HepG2 (cell line): ENCODE data around the gene SAXO2. TPM values are rescaled to one million over a fixed set of nuclear protein-coding genes. Genes with fewer than 3 reads are reported as not detected.

Experiments
- KLF12 ChIP-seq: sonication (generic); formaldehyde crosslinking; IDR thresholded peaks from 2 replicates; pipeline ENCODE4 v1.4.0; 2020; ENCODE audit warnings: missing genetic modification reagents, borderline replicate concordance
- PHF21A ChIP-seq: sonication (generic); formaldehyde crosslinking; IDR thresholded peaks from 2 replicates; pipeline ENCODE4 v1.5.0; 2020; ENCODE audit warnings: mild to moderate bottlenecking, missing genetic modification reagents
- PTBP1 ChIP-seq: fragments of 200-400 bp; formaldehyde crosslinking; IDR thresholded peaks from 2 replicates; pipeline ENCODE4 v1.6.1; 2018; ENCODE audit warnings: low read length, low read depth; ENCODE audit not compliant: poor library complexity, severe bottlenecking
- U2AF2 ChIP-seq: fragments of 200-400 bp; formaldehyde crosslinking; IDR thresholded peaks from 2 replicates; pipeline ENCODE4 v1.6.1; 2017; ENCODE audit warnings: low read depth, mild to moderate bottlenecking, low read length
- ZZZ3 ChIP-seq: sonication (generic); formaldehyde crosslinking; IDR thresholded peaks from 2 replicates; pipeline ENCODE4 v1.4.0; 2020; ENCODE audit warnings: missing genetic modification reagents, mild to moderate bottlenecking, borderline replicate concordance
- polyA plus RNA-seq, 8 experiments: library from polyadenylated mRNA; depleted of rRNA in 3 of 8; stranded (reverse) in 7 of 8; unstranded in 1 of 8; fragments of >200 nt; fragmentation: Illumina TruSeq in 4 of 8; extraction: Trizol in 4 of 8; gene quantifications; 2 replicates each; pipeline versions ENCODE4 v1.2.1 to v1.2.3, GENCODE V29; 2011 to 2016; ENCODE audit warnings: low read depth in 4 of 8, missing spikeins in 1 of 8, mixed read lengths in 1 of 8; ENCODE audit not compliant: insufficient read depth in 1 of 8
- total RNA-seq, 5 experiments: library from RNA; depleted of rRNA; stranded (reverse); fragments of >200 nt; fragmentation: Illumina TruSeq; extraction: Trizol; gene quantifications; 2 replicates each; pipeline ENCODE4 v1.2.3, GENCODE V29; 2016; ENCODE audit warnings: low read depth in 1 of 5
- TF ChIP-seq, protein P1 (sequence below): sonication (generic); formaldehyde crosslinking; IDR thresholded peaks from 2 replicates; pipeline ENCODE4 v1.5.0; 2020; ENCODE audit warnings: missing genetic modification reagents
- TF ChIP-seq, protein P2 (sequence below): sonication (generic); formaldehyde crosslinking; IDR thresholded peaks from 2 replicates; pipeline ENCODE4 v1.4.0; 2020; ENCODE audit warnings: missing genetic modification reagents
- TF ChIP-seq, protein P3 (sequence below): sonication (generic); formaldehyde crosslinking; IDR thresholded peaks from 2 replicates; pipeline ENCODE4 v1.4.0; 2020; ENCODE audit warnings: mild to moderate bottlenecking, missing genetic modification reagents
- TF ChIP-seq, protein P4 (sequence below): sonication (generic); formaldehyde crosslinking; IDR thresholded peaks from 2 replicates; pipeline ENCODE4 v1.5.0; 2020; ENCODE audit warnings: missing genetic modification reagents
- TF ChIP-seq, protein P5 (sequence below): sonication (generic); formaldehyde crosslinking; IDR thresholded peaks from 2 replicates; pipeline ENCODE4 v1.4.0; 2020; ENCODE audit warnings: missing genetic modification reagents

The SAXO2 gene
- total and polyA plus RNA-seq, 2 of the 13 experiments (the other 11 are each of a cell fraction or from before 2014, with no cell fraction given) = 0.01 to 1.5 TPM

DNA sequence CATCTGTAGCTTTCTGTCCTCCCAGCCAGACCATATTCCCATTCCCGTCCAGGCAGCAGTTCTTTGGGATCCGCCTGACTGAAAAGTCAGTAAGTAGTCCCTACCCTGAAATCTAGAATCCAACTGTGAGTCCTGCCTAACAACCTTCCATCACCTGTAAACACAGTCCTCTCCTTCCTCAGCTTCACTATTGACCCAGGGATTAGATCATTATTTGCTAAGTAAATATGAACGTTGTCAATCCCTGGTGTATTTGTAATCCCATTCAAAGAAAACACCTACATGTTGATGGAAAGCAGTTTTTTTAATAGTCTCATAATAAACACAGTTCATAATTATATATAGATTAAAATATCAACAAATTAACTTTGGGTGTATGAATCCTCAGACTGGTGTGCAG is 732 bp downstream of the SAXO2 start (continued):
- TF ChIP-seq, protein P1, sequence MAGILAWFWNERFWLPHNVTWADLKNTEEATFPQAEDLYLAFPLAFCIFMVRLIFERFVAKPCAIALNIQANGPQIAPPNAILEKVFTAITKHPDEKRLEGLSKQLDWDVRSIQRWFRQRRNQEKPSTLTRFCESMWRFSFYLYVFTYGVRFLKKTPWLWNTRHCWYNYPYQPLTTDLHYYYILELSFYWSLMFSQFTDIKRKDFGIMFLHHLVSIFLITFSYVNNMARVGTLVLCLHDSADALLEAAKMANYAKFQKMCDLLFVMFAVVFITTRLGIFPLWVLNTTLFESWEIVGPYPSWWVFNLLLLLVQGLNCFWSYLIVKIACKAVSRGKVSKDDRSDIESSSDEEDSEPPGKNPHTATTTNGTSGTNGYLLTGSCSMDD (CRISPR knock-in tag) = no peak
- TF ChIP-seq, protein P2, sequence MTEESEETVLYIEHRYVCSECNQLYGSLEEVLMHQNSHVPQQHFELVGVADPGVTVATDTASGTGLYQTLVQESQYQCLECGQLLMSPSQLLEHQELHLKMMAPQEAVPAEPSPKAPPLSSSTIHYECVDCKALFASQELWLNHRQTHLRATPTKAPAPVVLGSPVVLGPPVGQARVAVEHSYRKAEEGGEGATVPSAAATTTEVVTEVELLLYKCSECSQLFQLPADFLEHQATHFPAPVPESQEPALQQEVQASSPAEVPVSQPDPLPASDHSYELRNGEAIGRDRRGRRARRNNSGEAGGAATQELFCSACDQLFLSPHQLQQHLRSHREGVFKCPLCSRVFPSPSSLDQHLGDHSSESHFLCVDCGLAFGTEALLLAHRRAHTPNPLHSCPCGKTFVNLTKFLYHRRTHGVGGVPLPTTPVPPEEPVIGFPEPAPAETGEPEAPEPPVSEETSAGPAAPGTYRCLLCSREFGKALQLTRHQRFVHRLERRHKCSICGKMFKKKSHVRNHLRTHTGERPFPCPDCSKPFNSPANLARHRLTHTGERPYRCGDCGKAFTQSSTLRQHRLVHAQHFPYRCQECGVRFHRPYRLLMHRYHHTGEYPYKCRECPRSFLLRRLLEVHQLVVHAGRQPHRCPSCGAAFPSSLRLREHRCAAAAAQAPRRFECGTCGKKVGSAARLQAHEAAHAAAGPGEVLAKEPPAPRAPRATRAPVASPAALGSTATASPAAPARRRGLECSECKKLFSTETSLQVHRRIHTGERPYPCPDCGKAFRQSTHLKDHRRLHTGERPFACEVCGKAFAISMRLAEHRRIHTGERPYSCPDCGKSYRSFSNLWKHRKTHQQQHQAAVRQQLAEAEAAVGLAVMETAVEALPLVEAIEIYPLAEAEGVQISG (CRISPR knock-in tag) = no peak
- no peak for TF ChIP-seq KLF12
- no peak for TF ChIP-seq U2AF2
- TF ChIP-seq, protein P3, sequence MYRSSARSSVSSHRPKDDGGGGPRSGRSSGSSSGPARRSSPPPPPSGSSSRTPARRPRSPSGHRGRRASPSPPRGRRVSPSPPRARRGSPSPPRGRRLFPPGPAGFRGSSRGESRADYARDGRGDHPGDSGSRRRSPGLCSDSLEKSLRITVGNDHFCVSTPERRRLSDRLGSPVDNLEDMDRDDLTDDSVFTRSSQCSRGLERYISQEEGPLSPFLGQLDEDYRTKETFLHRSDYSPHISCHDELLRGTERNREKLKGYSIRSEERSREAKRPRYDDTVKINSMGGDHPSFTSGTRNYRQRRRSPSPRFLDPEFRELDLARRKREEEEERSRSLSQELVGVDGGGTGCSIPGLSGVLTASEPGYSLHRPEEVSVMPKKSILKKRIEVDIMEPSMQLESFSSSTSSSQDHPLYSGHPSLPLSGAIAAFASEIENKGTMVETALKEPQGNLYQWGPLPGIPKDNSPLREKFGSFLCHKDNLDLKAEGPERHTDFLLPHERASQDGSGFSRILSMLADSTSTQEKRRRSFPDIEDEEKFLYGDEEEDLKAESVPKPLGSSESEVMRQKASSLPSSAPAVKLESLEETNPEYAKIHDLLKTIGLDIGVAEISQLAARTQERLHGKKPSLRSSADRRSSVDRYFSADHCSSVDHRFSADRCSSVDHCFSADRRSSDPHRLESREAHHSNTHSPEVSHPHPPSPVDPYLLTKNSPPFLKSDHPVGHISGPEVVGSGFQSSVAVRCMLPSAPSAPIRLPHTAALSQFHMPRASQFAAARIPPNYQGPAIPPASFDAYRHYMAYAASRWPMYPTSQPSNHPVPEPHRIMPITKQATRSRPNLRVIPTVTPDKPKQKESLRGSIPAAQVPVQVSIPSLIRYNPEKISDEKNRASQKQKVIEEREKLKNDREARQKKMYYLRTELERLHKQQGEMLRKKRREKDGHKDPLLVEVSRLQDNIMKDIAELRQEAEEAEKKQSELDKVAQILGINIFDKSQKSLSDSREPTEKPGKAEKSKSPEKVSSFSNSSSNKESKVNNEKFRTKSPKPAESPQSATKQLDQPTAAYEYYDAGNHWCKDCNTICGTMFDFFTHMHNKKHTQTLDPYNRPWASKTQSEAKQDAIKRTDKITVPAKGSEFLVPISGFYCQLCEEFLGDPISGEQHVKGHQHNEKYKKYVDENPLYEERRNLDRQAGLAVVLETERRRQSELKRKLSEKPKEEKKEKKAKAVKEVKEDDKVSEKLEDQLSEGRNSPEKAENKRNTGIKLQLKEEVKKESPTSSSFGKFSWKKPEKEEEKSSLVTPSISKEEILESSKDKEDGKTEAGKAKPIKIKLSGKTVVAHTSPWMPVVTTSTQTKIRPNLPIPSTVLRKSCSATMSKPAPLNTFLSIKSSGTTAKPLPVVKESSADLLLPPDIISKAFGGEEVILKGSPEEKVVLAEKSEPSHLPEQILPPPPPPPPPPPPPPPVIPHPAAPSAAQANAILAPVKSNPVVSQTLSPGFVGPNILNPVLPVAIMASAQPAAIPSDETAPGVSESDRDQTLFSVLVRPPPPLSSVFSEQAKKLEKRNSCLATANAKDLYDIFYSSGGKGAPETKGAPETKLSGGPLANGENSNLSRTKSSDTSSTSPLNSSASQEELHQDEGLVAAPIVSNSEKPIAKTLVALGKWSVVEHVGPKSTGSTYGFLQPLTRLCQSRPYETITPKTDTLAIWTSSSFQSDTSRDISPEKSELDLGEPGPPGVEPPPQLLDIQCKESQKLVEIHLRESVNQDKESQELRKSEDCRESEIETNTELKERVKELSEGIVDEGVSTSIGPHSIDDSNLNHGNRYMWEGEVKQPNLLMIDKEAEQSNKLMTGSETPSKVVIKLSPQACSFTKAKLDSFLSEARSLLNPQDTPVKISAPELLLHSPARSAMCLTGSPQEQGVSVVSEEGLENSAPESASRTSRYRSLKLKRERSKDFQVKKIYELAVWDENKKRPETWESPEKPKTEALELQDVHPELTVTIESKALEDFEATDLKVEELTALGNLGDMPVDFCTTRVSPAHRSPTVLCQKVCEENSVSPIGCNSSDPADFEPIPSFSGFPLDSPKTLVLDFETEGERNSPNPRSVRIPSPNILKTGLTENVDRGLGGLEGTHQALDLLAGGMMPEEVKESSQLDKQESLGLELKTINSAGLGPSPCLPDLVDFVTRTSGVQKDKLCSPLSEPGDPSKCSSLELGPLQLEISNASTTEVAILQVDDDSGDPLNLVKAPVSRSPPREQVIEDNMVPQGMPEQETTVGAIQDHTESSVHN (CRISPR knock-in tag) = no peak
- TF ChIP-seq, protein P4, sequence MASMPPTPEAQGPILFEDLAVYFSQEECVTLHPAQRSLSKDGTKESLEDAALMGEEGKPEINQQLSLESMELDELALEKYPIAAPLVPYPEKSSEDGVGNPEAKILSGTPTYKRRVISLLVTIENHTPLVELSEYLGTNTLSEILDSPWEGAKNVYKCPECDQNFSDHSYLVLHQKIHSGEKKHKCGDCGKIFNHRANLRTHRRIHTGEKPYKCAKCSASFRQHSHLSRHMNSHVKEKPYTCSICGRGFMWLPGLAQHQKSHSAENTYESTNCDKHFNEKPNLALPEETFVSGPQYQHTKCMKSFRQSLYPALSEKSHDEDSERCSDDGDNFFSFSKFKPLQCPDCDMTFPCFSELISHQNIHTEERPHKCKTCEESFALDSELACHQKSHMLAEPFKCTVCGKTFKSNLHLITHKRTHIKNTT = no peak
- TF ChIP-seq, protein P5, sequence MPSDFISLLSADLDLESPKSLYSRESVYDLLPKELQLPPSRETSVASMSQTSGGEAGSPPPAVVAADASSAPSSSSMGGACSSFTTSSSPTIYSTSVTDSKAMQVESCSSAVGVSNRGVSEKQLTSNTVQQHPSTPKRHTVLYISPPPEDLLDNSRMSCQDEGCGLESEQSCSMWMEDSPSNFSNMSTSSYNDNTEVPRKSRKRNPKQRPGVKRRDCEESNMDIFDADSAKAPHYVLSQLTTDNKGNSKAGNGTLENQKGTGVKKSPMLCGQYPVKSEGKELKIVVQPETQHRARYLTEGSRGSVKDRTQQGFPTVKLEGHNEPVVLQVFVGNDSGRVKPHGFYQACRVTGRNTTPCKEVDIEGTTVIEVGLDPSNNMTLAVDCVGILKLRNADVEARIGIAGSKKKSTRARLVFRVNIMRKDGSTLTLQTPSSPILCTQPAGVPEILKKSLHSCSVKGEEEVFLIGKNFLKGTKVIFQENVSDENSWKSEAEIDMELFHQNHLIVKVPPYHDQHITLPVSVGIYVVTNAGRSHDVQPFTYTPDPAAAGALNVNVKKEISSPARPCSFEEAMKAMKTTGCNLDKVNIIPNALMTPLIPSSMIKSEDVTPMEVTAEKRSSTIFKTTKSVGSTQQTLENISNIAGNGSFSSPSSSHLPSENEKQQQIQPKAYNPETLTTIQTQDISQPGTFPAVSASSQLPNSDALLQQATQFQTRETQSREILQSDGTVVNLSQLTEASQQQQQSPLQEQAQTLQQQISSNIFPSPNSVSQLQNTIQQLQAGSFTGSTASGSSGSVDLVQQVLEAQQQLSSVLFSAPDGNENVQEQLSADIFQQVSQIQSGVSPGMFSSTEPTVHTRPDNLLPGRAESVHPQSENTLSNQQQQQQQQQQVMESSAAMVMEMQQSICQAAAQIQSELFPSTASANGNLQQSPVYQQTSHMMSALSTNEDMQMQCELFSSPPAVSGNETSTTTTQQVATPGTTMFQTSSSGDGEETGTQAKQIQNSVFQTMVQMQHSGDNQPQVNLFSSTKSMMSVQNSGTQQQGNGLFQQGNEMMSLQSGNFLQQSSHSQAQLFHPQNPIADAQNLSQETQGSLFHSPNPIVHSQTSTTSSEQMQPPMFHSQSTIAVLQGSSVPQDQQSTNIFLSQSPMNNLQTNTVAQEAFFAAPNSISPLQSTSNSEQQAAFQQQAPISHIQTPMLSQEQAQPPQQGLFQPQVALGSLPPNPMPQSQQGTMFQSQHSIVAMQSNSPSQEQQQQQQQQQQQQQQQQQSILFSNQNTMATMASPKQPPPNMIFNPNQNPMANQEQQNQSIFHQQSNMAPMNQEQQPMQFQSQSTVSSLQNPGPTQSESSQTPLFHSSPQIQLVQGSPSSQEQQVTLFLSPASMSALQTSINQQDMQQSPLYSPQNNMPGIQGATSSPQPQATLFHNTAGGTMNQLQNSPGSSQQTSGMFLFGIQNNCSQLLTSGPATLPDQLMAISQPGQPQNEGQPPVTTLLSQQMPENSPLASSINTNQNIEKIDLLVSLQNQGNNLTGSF = no peak
- no peak for TF ChIP-seq PTBP1
- TF ChIP-seq ZZZ3 = no peak
- TF ChIP-seq PHF21A (CRISPR knock-in tag) = no peak; the same call in 1 of the 2 replicates
